ENCODE data around the gene MGAT4B. TPM values are rescaled to one million over a fixed set of nuclear protein-coding genes. Genes with fewer than 3 reads are reported as not detected.

The MGAT4B gene
- polyA plus RNA-seq, 1 donor (not counting 4 experiments of a cell fraction or from before 2014, with no cell fraction given): 69.8 TPM

DNA sequence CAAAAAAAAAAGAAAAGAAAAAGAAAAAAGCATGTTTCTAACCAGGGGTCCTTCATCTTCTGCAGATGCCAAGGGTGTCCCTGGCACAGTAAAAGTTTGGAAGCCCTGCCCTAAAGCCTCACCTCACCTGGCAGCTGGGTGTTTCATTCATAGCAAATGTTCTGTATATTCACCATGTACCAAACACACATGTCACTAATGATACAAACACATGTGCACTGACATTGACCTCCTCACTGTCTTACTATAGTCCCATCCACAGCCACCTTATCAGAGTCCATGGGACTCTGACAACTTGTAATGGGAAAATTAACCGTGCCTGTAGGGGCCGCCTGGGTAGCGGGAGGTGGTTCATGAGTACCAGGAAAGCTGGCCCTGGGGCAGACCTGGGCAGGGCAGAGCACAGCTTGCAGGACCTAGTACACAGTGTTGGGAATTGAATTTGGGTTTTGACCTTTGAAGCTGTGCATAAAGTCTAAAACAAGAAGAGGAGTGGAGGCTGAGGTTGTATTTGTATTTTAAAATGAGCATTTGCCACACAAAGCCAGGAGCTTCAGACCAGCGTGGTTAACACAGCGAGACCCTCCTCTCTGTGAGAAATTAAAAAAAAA lies 6.4 kb upstream of the MGAT4B start:
- dilution Hi-C loops (cut with MboI; ENCODE audit: extremely low pct_ligation_motif_present, low sequenced_read_pairs): no loop called here
- FAIRE-seq: no peak

DNA sequence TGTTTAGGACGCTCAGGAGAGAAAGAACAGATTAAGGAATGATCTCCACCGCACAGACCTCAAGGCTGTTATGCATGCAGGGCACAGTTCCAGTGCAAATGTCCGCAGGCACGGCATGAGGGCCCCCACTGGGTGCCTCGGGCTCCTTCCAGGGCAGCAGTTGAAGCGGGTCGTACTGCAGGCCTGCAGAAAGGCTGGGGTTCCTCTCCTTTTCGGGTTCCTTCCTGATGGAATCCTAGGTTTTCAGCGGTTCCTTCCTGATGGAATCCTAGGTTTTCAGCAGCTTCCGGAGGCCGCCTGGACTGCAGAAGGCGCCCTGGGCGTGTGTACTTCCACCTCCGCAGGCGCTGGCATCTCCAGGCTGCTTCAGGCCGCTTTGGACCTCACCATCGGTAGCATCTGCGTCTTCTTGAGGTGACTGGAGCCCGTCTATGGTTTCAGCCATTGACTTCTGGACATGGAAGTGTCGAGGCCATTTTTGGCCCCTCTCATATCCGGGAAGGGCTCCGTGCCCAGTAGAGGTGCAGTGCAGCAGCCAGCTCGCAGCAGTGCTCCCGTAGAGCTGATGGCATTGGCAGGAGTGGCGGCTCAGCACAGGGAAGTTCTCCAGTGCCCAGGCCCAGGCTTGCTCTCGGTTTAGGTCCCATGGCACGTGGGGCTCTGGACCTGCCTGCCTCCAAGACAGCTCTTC lies 5.6 kb upstream of the MGAT4B start:
- Histone ChIP-seq H3K27ac (ENCODE audit: control insufficient read depth, insufficient read depth, low read length) (no peak overlapping the region), H3K9me3 (ENCODE audit: control insufficient read depth, low read depth, low read length) (no peaks in the 10 kb centered on the region), H3K4me2 (ENCODE audit: control insufficient read depth, extremely low read depth, insufficient read depth, low read depth, low read length) (no peak overlapping the region), H3K4me3 (ENCODE audit: control insufficient read depth in 2 of 3, extremely low read depth in 1 of 3, insufficient read depth in 2 of 3, low read depth in 1 of 3, low read length in 3 of 3) (no peak overlapping the region), H4K20me1 (ENCODE audit: control insufficient read depth, extremely low read depth, insufficient read depth, low read length) (no peaks in the 10 kb centered on the region), H3K9me1 (ENCODE audit: control insufficient read depth, extremely low read depth, insufficient read depth, low read length) (no peaks in the 10 kb centered on the region), H3K4me1 (ENCODE audit: control insufficient read depth, extremely low read depth, insufficient read depth, low read length) (no peaks in the 10 kb centered on the region), H3K27me3 (ENCODE audit: control insufficient read depth, extremely low read depth, insufficient read depth, low read length) (no peaks in the 10 kb centered on the region), H2AFZ (ENCODE audit: control insufficient read depth, low read length) (no peak overlapping the region), H3K36me3 (ENCODE audit: control insufficient read depth in 2 of 2, extremely low read depth in 1 of 2, insufficient read depth in 2 of 2, low read length in 2 of 2) (peaks cover 0 to 4% of the 10 kb centered on the region in 2 experiments), H3K79me2 (ENCODE audit: control insufficient read depth, insufficient read depth, low read length) (no peaks in the 10 kb centered on the region), H3K9ac (ENCODE audit: control insufficient read depth, extremely low read depth, insufficient read depth, low read length) (no peak overlapping the region)
- TF ChIP-seq, protein P1, sequence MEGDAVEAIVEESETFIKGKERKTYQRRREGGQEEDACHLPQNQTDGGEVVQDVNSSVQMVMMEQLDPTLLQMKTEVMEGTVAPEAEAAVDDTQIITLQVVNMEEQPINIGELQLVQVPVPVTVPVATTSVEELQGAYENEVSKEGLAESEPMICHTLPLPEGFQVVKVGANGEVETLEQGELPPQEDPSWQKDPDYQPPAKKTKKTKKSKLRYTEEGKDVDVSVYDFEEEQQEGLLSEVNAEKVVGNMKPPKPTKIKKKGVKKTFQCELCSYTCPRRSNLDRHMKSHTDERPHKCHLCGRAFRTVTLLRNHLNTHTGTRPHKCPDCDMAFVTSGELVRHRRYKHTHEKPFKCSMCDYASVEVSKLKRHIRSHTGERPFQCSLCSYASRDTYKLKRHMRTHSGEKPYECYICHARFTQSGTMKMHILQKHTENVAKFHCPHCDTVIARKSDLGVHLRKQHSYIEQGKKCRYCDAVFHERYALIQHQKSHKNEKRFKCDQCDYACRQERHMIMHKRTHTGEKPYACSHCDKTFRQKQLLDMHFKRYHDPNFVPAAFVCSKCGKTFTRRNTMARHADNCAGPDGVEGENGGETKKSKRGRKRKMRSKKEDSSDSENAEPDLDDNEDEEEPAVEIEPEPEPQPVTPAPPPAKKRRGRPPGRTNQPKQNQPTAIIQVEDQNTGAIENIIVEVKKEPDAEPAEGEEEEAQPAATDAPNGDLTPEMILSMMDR (optimal IDR thresholded peaks at IDR 0.05 in 1 of 3, IDR thresholded peaks at IDR 0.05 in 1 of 3, conservative IDR thresholded peaks at IDR 0.05 in 1 of 3; ENCODE audit: extremely low read depth in 1 of 3, insufficient read depth in 2 of 3, low read length in 3 of 3): no peak
- TF ChIP-seq EZH2 (IDR thresholded peaks at IDR 0.05; ENCODE audit: low read length): no peak
- FAIRE-seq (no peak), DNase-seq (ENCODE audit: low read depth, low spot score) (no peak)
- dilution Hi-C loops (cut with MboI; ENCODE audit: extremely low pct_ligation_motif_present, low sequenced_read_pairs): no loop called here

More for the DNA sequence above, 6.4 kb upstream of the MGAT4B start:
- Histone ChIP-seq H3K36me3 (ENCODE audit: control insufficient read depth in 2 of 2, extremely low read depth in 1 of 2, insufficient read depth in 2 of 2, low read length in 2 of 2) (peaks cover 0 to 4% of the 10 kb centered on the region in 2 experiments), H3K4me1 (ENCODE audit: control insufficient read depth, extremely low read depth, insufficient read depth, low read length) (peaks cover 1% of the 10 kb centered on the region), H3K9me1 (ENCODE audit: control insufficient read depth, extremely low read depth, insufficient read depth, low read length) (no peaks in the 10 kb centered on the region), H4K20me1 (ENCODE audit: control insufficient read depth, extremely low read depth, insufficient read depth, low read length) (no peaks in the 10 kb centered on the region), H3K27me3 (ENCODE audit: control insufficient read depth, extremely low read depth, insufficient read depth, low read length) (no peaks in the 10 kb centered on the region), H3K79me2 (ENCODE audit: control insufficient read depth, insufficient read depth, low read length) (no peaks in the 10 kb centered on the region), H3K9me3 (ENCODE audit: control insufficient read depth, low read depth, low read length) (no peaks in the 10 kb centered on the region), H3K9ac (ENCODE audit: control insufficient read depth, extremely low read depth, insufficient read depth, low read length) (no peak overlapping the region), H3K27ac (ENCODE audit: control insufficient read depth, insufficient read depth, low read length) (no peak overlapping the region), H2AFZ (ENCODE audit: control insufficient read depth, low read length) (no peak overlapping the region), H3K4me3 (ENCODE audit: control insufficient read depth in 2 of 3, extremely low read depth in 1 of 3, insufficient read depth in 2 of 3, low read depth in 1 of 3, low read length in 3 of 3) (no peak overlapping the region), H3K4me2 (ENCODE audit: control insufficient read depth, extremely low read depth, insufficient read depth, low read depth, low read length) (no peak overlapping the region)
- TF ChIP-seq, protein P1 (optimal IDR thresholded peaks at IDR 0.05 in 1 of 3, IDR thresholded peaks at IDR 0.05 in 1 of 3, conservative IDR thresholded peaks at IDR 0.05 in 1 of 3; ENCODE audit: extremely low read depth in 1 of 3, insufficient read depth in 2 of 3, low read length in 3 of 3): no peak
- TF ChIP-seq EZH2 (IDR thresholded peaks at IDR 0.05; ENCODE audit: low read length): no peak
- no peak for DNase-seq (ENCODE audit: low read depth, low spot score)

Data from keratinocyte (primary cell).